ENCODE results near the gene SGSM1.
A peak's percentile ranks its signal among the peaks of the same experiment; 100 is the strongest.

SGSM1 gene

DNA sequence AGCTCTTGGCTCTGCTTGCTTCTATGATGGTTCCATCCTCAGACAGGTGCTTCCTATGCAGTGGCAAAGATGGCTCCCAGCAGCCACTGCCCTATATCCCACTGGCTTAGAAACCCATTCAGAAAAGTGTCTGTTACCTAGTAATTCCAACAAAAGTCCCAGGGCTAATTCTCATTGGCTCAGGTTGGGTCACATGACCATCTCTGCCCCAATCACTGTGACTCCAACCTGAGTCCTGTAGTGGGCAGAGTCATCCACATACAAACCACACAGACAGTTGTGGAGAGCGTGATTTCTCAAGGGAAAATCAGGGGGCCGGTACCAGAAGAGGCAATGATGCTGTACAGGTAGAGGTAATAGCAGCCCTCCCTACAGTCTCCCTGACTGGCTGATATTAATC, 73.0 kb downstream of the SGSM1 start:
- Histone ChIP-seq H3K27ac (ENCODE audit: extremely low read depth, low read depth, low read length) (no peak overlapping the region), H3K36me3 (ENCODE audit: control insufficient read depth in 2 of 2, insufficient read depth in 1 of 2, low read length in 2 of 2) (no peaks in the 10 kb centered on the region), H3K4me1 (ENCODE audit: control insufficient read depth, insufficient read depth, low read length) (no peaks in the 10 kb centered on the region), H3K4me3 (ENCODE audit: low read depth, low read length) (no peak overlapping the region), H3K9me3 (ENCODE audit: control insufficient read depth, insufficient read depth, low read depth, low read length) (no peaks in the 10 kb centered on the region)
- TF ChIP-seq ZNF837 (tag by site-specific recombination; IDR thresholded peaks at IDR 0.05) (no peak), MEIS1 (CRISPR knock-in tag; IDR thresholded peaks at IDR 0.05; ENCODE audit: borderline replicate concordance) (no peak), ZNF335 (tag by site-specific recombination; conservative IDR thresholded peaks at IDR 0.05) (no peak), ZBTB21 (tag by site-specific recombination; IDR thresholded peaks at IDR 0.05) (no peak), ZNF311 (tag by site-specific recombination; IDR thresholded peaks at IDR 0.05; ENCODE audit: borderline replicate concordance) (no peak), KLF16 (tag by site-specific recombination; IDR thresholded peaks at IDR 0.05) (no peak)
- CTCF ChIA-PET, result interaction anchor here (0.7 to 1.3 kb wide), 4 partner anchors 25 to 107 kb away, joined by 3 to 4 read pairs (median 4); no protein-coding TSS in a partner anchor
- POLR2A ChIA-PET, result no interaction called here

DNA sequence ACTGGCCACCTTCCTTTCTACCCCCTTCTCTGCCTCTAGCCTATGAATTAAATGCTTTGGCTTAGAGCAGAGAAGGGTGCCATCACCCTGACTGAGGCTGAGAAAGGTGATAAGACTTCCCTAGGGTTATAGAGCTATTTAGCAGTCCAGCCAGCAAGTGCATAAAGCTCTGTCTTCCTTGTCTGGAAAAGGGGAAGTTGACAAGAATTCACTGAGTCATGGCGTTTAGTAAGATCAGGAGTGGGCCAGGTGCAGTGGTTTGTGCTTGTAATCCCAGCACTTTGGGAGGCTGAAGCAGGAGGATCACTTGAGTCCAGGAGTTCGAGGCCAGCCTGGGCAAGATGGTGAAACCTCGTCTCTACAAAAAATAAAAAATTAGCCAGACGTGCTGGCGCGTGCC, 77.4 kb downstream of the SGSM1 start:
- no peak overlapping the region for H3K27ac ChIP-seq (ENCODE audit: extremely low read depth, low read depth, low read length)
- H3K4me1 ChIP-seq (ENCODE audit: control insufficient read depth, insufficient read depth, low read length), result no peaks in the 10 kb centered on the region
- H3K9me3 ChIP-seq (ENCODE audit: control insufficient read depth, insufficient read depth, low read depth, low read length), result no peaks in the 10 kb centered on the region
- POLR2A ChIA-PET, result no interaction called here
- H3K4me3 ChIP-seq (ENCODE audit: low read depth, low read length), result no peak overlapping the region
- no peaks in the 10 kb centered on the region for H3K36me3 ChIP-seq (ENCODE audit: control insufficient read depth in 2 of 2, insufficient read depth in 1 of 2, low read length in 2 of 2)
- TF ChIP-seq ZNF660 (tag by site-specific recombination; IDR thresholded peaks at IDR 0.05) (peak; percentile 21; the same call in 1 of the 2 replicates), ZNF335 (tag by site-specific recombination; conservative IDR thresholded peaks at IDR 0.05) (no peak)
- CTCF ChIA-PET, result interaction anchor here (1.1 to 1.6 kb wide), 2 partner anchors 33 to 114 kb away, joined by 3 to 5 read pairs; no protein-coding TSS in a partner anchor

DNA sequence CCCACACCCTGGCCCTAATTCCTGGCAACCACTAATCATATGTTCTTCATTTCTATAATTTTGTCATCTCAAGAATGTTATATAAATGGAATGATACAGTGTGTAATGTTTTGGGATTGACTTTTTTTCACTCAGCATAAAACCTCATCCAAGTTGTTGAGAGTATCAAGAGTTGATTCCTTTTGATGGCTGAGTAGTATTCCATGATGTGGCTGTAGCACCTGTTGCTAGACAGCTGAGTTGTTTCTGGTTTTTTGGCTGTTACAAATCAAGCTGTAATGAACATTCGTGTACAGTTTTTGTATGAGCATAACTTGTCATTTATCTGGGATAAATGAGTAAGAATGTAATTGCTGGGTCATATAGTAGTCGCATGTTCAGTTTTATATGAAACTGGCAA, 81.2 kb downstream of the SGSM1 start:
- H3K36me3 ChIP-seq (ENCODE audit: control insufficient read depth in 2 of 2, insufficient read depth in 1 of 2, low read length in 2 of 2), result no peaks in the 10 kb centered on the region
- no peak overlapping the region for H3K27ac ChIP-seq (ENCODE audit: extremely low read depth, low read depth, low read length)
- ChIA-PET CTCF (no interaction called here), POLR2A (no interaction called here)
- no peak overlapping the region for H3K4me3 ChIP-seq (ENCODE audit: low read depth, low read length)
- no peaks in the 10 kb centered on the region for H3K9me3 ChIP-seq (ENCODE audit: control insufficient read depth, insufficient read depth, low read depth, low read length)
- no peaks in the 10 kb centered on the region for H3K4me1 ChIP-seq (ENCODE audit: control insufficient read depth, insufficient read depth, low read length)
- TF ChIP-seq ZSCAN16 (tag by site-specific recombination; IDR thresholded peaks at IDR 0.05) (no peak), ZNF146 (tag by site-specific recombination; IDR thresholded peaks at IDR 0.05) (peak; percentile 79), ZNF394 (tag by site-specific recombination; IDR thresholded peaks at IDR 0.05; ENCODE audit: borderline replicate concordance) (peak; percentile 18; the same call in 1 of the 2 replicates), SCRT1 (tag by site-specific recombination; IDR thresholded peaks at IDR 0.05; ENCODE audit: borderline replicate concordance) (peak; percentile 54; the same call in 1 of the 2 replicates), SCRT2 (tag by site-specific recombination; IDR thresholded peaks at IDR 0.05) (peak; percentile 86)

DNA sequence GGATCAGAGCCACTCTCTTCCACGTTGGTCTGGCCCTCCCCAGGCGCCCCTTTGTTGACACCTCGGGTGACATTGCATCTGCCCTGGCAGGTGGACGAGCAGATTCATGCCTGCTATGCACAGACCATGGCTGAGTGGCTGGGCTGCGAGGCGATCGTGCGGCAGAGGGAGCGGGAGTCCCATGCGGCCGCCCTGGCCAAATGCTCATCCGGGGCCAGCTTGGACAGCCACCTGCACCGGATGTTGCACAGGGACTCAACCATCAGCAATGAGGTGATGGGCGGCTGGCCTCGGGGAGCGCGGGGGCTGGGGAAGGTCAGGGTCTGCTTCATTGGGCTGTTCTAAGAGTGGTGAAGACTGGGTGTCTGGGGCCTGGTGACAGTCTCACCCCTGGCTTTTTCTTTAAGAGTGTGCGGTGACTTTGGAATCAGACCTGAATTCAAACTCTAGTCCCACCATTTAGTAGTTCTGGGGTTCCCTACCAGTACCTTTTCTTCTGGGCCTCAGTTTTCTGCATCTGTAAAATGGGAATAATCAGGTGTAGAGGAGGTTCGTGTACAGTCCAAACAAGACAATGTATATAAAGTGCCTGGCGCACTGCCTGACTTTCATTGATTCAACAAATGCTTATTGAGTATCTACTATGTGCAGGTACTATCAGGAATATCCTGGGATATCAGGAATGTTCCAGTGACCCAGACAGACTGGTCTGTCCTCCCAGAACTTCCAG, 87.5 kb downstream of the SGSM1 start:
- H3K27ac ChIP-seq (ENCODE audit: extremely low read depth, low read depth, low read length), result no peak overlapping the region
- CTCF ChIA-PET, result no interaction called here
- H3K4me3 ChIP-seq (ENCODE audit: low read depth, low read length), result no peak overlapping the region
- H3K36me3 ChIP-seq (ENCODE audit: control insufficient read depth in 2 of 2, insufficient read depth in 1 of 2, low read length in 2 of 2), result no peaks in the 10 kb centered on the region
- H3K9me3 ChIP-seq (ENCODE audit: control insufficient read depth, insufficient read depth, low read depth, low read length), result no peaks in the 10 kb centered on the region
- TF ChIP-seq ZNF830 (tag by site-specific recombination; IDR thresholded peaks at IDR 0.05; ENCODE audit: low read depth) (no peak), ZNF707 (tag by site-specific recombination; IDR thresholded peaks at IDR 0.05) (no peak), ZBTB48 (tag by site-specific recombination; IDR thresholded peaks at IDR 0.05) (no peak), ZNF2 (tag by site-specific recombination; IDR thresholded peaks at IDR 0.05) (no peak)
- POLR2A ChIA-PET, result interaction anchor here (0.6 kb wide), 1 partner anchor 87 kb away, joined by 4 read pairs; no protein-coding TSS in a partner anchor
- peaks cover 7% of the 10 kb centered on the region; the same call in 1 of the 2 replicates for H3K4me1 ChIP-seq (ENCODE audit: control insufficient read depth, insufficient read depth, low read length)
